Gastroesophageal sphincter (tissue), 3 donors: Measurements from ENCODE around the gene MB21D2.

Experiments
- POLR2AphosphoS5 ChIP-seq: sonication (generic); formaldehyde crosslinking; IDR thresholded peaks from one replicate; pipeline ENCODE4 v1.6.1; 2017; ENCODE audit warnings: antibody characterized with exemption
- TF ChIP-seq, protein P1 (sequence below), 4 experiments: fragments of 200-600 bp in 2 of 4; fragments of 450-650 bp in 2 of 4; sonication (generic) in 1 of 4; IDR thresholded peaks; one replicate each; pipeline ENCODE4 v1.5.1; 2017 to 2019; ENCODE audit warnings: antibody characterized with exemption in 4 of 4, mild to moderate bottlenecking in 2 of 4, moderate library complexity in 2 of 4

DNA sequence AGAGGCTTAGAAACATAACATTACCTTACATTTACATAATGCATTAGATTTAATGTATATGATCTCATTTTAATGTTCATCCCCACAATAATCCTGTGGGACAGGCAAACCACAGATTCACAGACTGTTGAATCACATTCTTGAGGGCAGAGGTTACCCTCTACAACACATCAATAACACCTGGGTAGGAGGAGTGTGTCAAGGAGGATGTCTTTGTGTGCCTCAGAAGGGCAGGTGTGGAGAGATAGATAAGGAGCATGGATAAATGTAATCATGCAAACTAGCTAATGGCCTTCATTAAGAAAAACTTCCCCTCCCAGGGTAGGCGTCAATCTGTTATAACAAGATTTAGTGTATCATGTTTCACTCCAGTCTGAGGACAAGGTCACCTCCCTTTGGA is 12.9 kb upstream of the MB21D2 start:
- TF ChIP-seq, protein P1, sequence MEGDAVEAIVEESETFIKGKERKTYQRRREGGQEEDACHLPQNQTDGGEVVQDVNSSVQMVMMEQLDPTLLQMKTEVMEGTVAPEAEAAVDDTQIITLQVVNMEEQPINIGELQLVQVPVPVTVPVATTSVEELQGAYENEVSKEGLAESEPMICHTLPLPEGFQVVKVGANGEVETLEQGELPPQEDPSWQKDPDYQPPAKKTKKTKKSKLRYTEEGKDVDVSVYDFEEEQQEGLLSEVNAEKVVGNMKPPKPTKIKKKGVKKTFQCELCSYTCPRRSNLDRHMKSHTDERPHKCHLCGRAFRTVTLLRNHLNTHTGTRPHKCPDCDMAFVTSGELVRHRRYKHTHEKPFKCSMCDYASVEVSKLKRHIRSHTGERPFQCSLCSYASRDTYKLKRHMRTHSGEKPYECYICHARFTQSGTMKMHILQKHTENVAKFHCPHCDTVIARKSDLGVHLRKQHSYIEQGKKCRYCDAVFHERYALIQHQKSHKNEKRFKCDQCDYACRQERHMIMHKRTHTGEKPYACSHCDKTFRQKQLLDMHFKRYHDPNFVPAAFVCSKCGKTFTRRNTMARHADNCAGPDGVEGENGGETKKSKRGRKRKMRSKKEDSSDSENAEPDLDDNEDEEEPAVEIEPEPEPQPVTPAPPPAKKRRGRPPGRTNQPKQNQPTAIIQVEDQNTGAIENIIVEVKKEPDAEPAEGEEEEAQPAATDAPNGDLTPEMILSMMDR (IDR thresholded peaks at IDR 0.05): no peak
- no peak for TF ChIP-seq POLR2AphosphoS5
